Activated naive CD4-positive, alpha-beta T cell treated with anti-CD3 and anti-CD28 coated beads, Interleukin-2, amount 50 U/mL, for 16 hours (primary cell): ENCODE results near the gene ZBTB3.
"Not testable (repeated sequence)": the region's sequence is repeated elsewhere in the genome, so short reads cannot be mapped to it uniquely, and the experiment has no call there.

Experiments
- DNase-seq: peaks from one replicate; pipeline ENCODE4 v3.0.0-alpha.2; 2020

Gene ZBTB3

GRCh38 chr11:62755086-62755615 is 1.2 kb upstream of the ZBTB3 start:
- no peak for DNase-seq

GRCh38 chr11:62752994-62753735 is 795 bp downstream of the ZBTB3 start:
- no peak for DNase-seq

GRCh38 chr11:62752177-62752785 is 1.7 kb downstream of the ZBTB3 start:
- DNase-seq: no peak

- DNase-seq: not testable (repeated sequence)
Observed at GRCh38 chr11:62749931-62750330, 4.0 kb downstream of the ZBTB3 start.

- no peak for DNase-seq
Observed at GRCh38 chr11:62747475-62748160, 6.3 kb downstream of the ZBTB3 start.

- no peak for DNase-seq
Observed at GRCh38 chr11:62737196-62737595, 16.8 kb downstream of the ZBTB3 start.

GRCh38 chr11:62732830-62733229 is 21.1 kb downstream of the ZBTB3 start:
- no peak for DNase-seq

- DNase-seq: not testable (repeated sequence)
Observed at GRCh38 chr11:62730076-62730475, 23.9 kb downstream of the ZBTB3 start.

- peak; percentile 84 for DNase-seq
Observed at GRCh38 chr11:62728171-62728988, 25.6 kb downstream of the ZBTB3 start, which contains the start of gene TTC9C. TSS of gene TTC9C (plus strand) at chr11:62728486. CDS start at chr11:62728849, 363 bp downstream.

- peak; percentile 79 for DNase-seq
Observed at GRCh38 chr11:62727872-62728170, 26.1 kb downstream of the ZBTB3 start.

- peak; percentile 98 for DNase-seq
Observed at GRCh38 chr11:62727165-62727871, 26.6 kb downstream of the ZBTB3 start, which contains the start of gene HNRNPUL2. TSS of gene HNRNPUL2 (minus strand) at chr11:62727457. CDS start at chr11:62727156, 301 bp downstream.

GRCh38 chr11:62726915-62727164 is 27.1 kb downstream of the ZBTB3 start:
- no peak for DNase-seq

GRCh38 chr11:62726156-62726914 is 27.6 kb downstream of the ZBTB3 start:
- peak; percentile 32 for DNase-seq

GRCh38 chr11:62725646-62726045 is 28.3 kb downstream of the ZBTB3 start:
- no peak for DNase-seq

GRCh38 chr11:62724171-62724570 is 29.8 kb downstream of the ZBTB3 start:
- no peak for DNase-seq

- no peak for DNase-seq
Observed at GRCh38 chr11:62721994-62722393, 32.0 kb downstream of the ZBTB3 start.

GRCh38 chr11:62719302-62719978 is 34.5 kb downstream of the ZBTB3 start:
- no peak for DNase-seq

GRCh38 chr11:62716816-62717215 is 37.1 kb downstream of the ZBTB3 start:
- DNase-seq: no peak

- no peak for DNase-seq
Observed at GRCh38 chr11:62716206-62716605, 37.8 kb downstream of the ZBTB3 start.

- DNase-seq: no peak
Observed at GRCh38 chr11:62715150-62716130, 38.5 kb downstream of the ZBTB3 start.
